ENCODE results near the gene FREM3.

GRCh38 chr4:143606480-143606879, 94.0 kb downstream of the FREM3 start:
- TF ChIP-seq CTCF (IDR thresholded peaks at IDR 0.05; ENCODE audit: low read length) (no peak), EZH2 (optimal IDR thresholded peaks at IDR 0.05; ENCODE audit: low read depth, low read length) (no peak), EZH2phosphoT487 (IDR thresholded peaks at IDR 0.05; ENCODE audit: low read length) (no peak)

Data from MM.1S (cell line).